ENCODE results near the gene ENTR1. TPM values are rescaled to one million over a fixed set of nuclear protein-coding genes. Genes with fewer than 3 reads are reported as not detected.

ENTR1 gene
- polyA plus RNA-seq, 1 donor = 31.5 TPM

DNA sequence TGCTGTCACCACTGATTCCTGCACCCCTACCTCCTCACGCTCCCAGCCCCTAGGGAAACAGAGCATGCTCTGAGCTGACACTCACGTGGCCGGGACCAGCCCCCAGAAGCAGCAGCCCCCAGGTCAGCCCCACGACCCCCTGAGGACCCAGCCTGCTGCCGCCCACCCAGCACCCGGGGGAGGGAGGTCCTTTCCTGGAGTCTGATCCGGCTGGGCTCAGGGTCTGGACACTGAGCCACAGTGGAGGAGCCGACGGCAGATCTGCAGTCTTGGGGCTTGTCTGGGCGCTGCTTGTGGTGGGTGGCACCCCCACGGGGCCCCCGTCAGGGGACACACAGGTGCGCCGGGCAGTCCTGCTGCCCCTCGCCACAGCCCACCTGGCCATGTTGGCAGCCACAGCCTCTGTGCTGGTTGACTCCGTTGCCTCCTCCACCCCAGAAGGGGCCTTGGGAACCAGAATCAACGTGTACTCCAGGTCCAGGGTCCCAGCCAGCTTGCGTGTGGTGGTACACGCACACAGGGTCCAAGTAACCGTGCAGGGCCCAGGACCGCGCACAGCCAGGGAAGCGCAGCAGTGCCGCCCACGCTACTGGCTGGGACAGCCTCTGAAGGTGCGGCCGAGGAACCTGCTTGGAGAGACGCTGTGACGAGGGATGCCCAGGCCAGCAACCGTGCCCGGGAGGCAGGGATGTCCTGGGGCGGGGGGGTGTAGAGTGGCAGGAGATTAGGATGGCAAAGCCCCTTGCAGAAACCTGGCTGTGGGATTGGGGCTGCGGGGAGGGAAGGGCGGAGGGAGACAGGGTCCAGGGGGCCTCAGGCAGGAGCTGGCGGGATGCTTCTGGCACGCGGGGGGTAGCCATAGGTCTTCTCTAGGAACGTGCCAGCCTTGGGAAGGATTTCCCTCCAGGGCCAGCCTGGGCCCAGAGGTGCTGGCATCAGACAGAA, 50.4 kb downstream of the ENTR1 start:
- no peak for DNase-seq

DNA sequence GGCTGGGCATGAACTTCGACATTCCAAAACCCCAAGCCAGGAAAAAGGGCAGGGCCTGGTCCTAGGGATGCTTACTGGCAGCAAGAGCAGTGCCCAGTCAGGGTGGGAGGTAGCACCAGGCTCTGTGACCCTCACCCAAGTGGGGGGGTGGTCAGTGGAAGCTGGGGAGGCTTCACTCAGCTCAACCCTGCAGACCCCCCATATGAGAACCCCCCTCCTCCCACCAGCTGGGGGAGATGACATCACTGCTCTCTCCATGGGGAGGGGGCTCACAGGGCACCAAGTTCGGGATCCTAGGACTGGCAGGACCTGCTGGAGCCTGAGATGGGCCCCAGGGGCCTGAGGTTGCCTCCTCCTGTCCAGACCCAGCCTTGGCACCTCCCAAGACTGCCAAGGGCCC, 51.5 kb downstream of the ENTR1 start:
- DNase-seq = no peak

DNA sequence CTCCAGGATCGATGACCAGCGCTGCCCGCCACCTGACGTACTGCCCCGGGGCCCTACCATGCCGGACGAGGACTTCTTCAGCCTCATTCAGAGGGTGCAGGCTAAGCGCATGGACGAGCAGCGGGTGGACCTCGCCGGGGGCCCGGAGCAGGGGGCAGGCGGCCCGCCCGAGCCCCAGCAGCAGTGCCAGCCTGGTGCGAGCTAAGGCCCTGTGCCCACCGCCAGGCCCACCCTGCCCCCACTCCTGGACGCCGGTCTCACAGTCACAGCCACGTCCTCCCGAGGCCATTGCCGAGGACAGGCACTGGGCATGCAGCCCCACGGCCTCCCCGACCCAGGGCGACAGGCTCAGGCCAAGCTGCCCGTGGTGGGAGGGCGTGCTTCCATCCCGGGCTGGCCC, 52.4 kb downstream of the ENTR1 start:
- DNase-seq = no peak

DNA sequence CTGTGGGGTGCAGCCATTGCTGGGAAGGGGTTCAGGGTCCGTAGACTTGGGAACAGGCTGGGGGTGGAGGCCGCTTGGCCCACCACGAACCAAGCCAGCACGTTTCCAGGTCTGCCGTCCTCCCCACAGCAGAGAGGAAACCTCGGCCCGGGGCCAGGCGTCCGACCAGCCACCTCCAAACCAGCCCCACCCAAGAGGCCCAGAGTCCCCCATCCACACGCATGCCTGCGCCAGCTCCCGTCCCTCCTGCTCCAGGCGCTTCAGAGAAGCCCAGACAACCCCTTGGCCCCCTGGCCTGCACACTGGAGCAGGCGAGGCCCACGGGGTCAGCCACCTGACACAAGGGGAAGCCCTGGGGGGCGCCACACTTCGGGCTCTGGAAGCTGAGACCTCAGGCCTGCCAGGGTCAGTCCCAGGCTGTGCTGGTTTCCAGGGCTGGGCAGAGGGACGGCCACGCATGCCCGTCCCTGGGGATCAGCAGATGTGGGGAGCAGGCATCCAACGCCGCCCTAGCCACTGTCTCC, 53.1 kb downstream of the ENTR1 start:
- DNase-seq = no peak

DNA sequence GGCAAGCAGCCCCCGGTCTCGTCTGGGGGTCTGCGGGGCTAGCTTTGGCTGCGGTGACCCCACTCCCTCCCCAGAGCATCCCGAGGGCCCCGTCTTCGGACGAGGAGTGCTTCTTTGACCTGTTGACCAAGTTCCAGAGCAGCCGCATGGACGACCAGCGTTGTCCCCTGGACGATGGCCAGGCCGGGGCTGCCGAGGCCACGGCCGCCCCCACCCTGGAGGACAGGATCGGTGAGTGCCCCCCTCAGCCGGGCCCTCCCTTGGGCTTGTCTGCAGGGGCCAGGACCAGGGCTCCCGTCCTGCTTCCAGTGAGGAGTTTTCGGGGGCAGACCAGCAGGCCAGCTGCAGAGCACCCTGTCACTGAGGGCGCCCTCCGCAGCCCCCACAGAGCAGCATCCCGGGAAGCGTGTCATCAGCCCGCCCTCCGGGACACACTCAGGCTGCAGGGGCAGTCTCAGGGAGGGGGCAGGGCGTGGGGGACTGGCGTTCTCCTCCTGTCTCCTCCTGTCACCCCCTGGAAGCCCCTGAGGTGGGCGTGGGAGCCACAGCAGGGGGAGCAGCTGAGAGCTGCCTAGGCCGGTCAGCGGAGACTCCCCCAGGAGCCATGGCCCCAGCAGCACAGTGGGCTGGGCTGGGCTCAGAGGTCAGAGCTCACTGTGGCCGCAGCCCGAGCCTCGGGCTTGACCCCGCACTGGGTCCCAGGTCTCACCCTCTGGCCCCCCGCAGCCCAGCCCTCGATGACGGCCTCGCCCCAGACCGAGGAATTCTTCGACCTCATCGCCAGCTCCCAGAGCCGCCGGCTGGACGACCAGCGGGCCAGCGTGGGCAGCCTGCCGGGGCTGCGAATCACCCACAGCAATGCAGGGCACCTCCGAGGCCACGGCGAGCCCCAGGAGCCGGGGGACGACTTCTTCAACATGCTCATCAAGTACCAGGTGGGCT, 54.5 kb downstream of the ENTR1 start:
- DNase-seq = no peak

DNA sequence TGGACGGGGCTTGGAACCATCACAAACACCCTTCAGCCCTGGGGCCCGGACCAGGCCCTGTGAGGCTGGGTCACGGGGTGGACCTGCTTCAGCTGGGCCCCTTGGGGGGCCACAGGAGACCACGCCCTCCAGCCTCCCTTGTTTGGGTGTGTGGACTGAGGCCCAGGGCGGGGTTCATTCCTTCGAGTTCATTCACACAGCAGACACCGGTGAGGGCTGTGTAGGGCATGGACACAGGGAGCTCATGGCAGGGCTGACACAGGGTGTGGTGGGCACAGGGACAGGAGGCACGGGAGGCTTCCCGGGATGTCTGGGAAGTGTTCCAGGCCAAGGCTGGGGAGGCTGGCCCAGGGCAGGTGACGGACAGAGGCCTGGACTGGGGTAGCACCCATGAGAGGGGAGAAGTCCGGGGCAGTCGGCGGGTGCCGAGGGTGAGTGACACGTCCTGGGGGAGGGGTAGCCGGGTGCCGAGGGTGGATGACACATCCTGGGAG, 55.8 kb downstream of the ENTR1 start:
- DNase-seq = no peak

DNA sequence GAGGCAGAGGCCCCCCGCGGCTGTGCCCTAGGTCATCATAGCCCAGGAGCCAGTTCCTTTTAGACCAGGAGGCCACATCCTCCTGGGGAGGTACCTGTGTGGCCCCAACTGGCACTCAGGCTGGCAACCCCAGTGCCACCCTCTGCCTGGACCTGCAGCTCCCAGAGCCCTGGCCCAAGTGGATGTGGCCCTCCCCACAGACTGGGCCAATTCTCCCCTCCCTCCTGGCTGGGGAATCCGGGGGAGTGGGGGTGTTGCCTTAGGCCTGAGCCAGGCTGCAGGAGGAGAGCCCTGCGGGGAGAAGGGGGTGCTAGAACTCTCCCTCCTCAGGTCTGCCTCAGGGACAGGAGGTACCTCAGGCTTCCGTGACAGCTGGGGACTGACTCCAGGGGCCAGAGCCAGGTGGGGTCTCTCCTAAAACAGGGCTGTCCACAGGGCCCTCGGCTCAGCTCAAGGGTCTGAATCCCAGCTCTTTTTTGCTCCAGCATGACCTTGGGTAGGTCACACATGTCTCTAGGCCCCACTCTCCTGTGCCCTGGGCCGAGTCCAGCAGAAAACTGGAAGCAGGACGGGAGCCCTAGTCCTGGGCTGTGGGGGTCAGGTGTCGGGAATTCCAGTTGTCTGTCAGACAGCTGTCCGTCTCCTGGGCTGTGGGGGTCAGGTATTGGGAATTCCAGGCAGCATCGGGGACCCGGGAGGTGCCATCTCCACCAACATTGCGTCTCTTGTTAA, 56.5 kb downstream of the ENTR1 start:
- no peak for DNase-seq

DNA sequence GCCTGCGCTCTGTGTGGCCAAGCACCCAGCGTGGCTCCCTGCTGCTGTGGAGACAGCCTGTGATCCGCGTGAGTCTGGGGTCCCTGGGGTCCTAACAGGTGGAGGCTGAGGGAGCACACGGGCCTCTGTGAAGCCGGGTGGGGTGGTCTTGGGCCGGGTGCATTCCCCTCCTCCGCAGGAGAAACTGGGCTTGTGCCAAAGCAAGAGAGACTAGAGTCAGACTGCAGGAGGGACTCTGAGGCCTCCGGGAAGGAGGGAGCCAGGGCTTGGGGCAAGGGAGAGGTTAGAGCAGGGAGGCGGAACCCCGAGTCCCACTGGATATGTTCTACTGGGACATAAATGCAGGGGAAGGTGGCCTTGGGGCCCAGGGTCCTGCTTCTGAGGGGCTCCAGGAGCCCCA, 57.3 kb downstream of the ENTR1 start:
- DNase-seq = no peak

DNA sequence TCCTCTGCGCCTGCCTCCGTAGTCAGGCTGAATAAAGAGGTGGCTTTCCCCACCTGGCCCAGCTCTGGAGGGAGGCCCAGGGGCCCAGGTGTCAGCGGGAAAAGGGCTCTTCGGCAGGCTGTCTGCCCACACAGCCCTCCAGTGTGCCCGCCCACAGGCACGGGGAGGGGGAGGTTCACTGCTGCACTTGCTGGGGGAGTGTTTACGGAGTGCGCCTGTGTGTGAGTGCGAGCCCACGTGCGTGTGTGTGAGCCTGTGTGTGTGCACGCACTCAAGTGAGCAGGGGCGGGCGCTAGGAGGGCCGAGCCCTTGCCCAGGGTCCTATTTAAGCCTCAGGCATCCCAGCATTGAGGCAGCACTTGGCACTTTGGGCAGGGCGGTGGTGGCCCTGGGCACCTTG, 57.7 kb downstream of the ENTR1 start:
- no peak for DNase-seq

Other genes with a start within 250 kb of the ENTR1 start
- gene LHX3, start 205.5 kb downstream of the ENTR1 start, polyA plus RNA-seq (ENCODE audit: insufficient read length) = not detected
- gene QSOX2, start 164.8 kb downstream of the ENTR1 start, polyA plus RNA-seq (ENCODE audit: insufficient read length) = 8.3 TPM
- gene CCDC187, start 106.5 kb downstream of the ENTR1 start, polyA plus RNA-seq (ENCODE audit: insufficient read length) = 0.04 TPM
- gene GPSM1, start 83.1 kb downstream of the ENTR1 start, polyA plus RNA-seq (ENCODE audit: insufficient read length) = 28.5 TPM
- gene DNLZ, start 46.9 kb downstream of the ENTR1 start, polyA plus RNA-seq (ENCODE audit: insufficient read length) = 10.5 TPM
- 1.1 TPM for gene CARD9, start 36.9 kb downstream of the ENTR1 start, polyA plus RNA-seq (ENCODE audit: insufficient read length)
- gene SNAPC4, start 10.4 kb downstream of the ENTR1 start, polyA plus RNA-seq (ENCODE audit: insufficient read length) = 7.8 TPM
- gene PMPCA, start within 50 bp of the ENTR1 start, polyA plus RNA-seq (ENCODE audit: insufficient read length) = 39.9 TPM
- gene INPP5E, start 29.2 kb upstream of the ENTR1 start, polyA plus RNA-seq (ENCODE audit: insufficient read length) = 13.7 TPM
- gene SEC16A, start 72.4 kb upstream of the ENTR1 start, polyA plus RNA-seq (ENCODE audit: insufficient read length) = 38.4 TPM
- gene NOTCH1, start 135.4 kb upstream of the ENTR1 start, polyA plus RNA-seq (ENCODE audit: insufficient read length) = 38.6 TPM

Measured in hindlimb muscle (tissue), 1 donor.